Body of pancreas (tissue), 4 donors: ENCODE data around the gene ATP5MC2. TPM values are rescaled to one million over a fixed set of nuclear protein-coding genes. Genes with fewer than 3 reads are reported as not detected.
"Not testable (repeated sequence)": the region's sequence is repeated elsewhere in the genome, so short reads cannot be mapped to it uniquely, and the experiment has no call there.

Experiments used
- ATAC-seq: fragments of 150-250 bp; one replicate; pipeline ENCODE4 v1.9.1; 2016
- DNase-seq, 4 donors: peaks; one replicate each; pipeline ENCODE4 v3.0.0-alpha.2; 2019
- H3K27ac ChIP-seq, 4 donors: fragments of 200-600 bp; sonication (generic); 1 replicate in 3 of 4; 2 replicates in 1 of 4; pipeline versions ENCODE4 v1.5.1 to v1.6.1; 2016 to 2019; ENCODE audit warnings: mild to moderate bottlenecking in 1 of 4, mixed read lengths in 1 of 4, moderate library complexity in 1 of 4
- H3K27me3 ChIP-seq, 2 donors: fragments of 200-600 bp; sonication (generic); one replicate each; pipeline ENCODE4 v1.6.0; 2016; ENCODE audit warnings: mild to moderate bottlenecking in 1 of 2
- H3K36me3 ChIP-seq, 2 donors: fragments of 200-600 bp; sonication (generic); replicated peaks in 1 of 2; 2 replicates each; pipeline ENCODE4 v1.5.1; 2016; ENCODE audit warnings: low read depth in 2 of 2; ENCODE audit not compliant: insufficient read depth in 1 of 2
- H3K4me1 ChIP-seq: fragments of 200-600 bp; sonication (generic); one replicate; pipeline ENCODE4 v1.6.0; 2016
- H3K4me3 ChIP-seq, 2 donors: fragments of 200-600 bp; sonication (generic); 1 replicate in 1 of 2; 2 replicates in 1 of 2; pipeline ENCODE4 v1.5.1; 2016 to 2019
- H3K9me3 ChIP-seq, 3 donors: fragments of 200-600 bp; sonication (generic); 1 replicate in 2 of 3; 2 replicates in 1 of 3; pipeline ENCODE4 v1.5.1; 2016
- POLR2A ChIP-seq, 3 donors: fragments of 450-650 bp; IDR thresholded peaks; one replicate each; pipeline ENCODE4 v1.6.1; 2016; ENCODE audit warnings: antibody characterized with exemption in 3 of 3, mild to moderate bottlenecking in 2 of 3
- WGBS, 2 donors: methylation state at CpG; one replicate each; pipeline ENCODE4 v1.1.5; 2017; 5-methylcytosine and 5-hydroxymethylcytosine counted together
- intact Hi-C: fragments of 100-400 bp; cut with DNase I; formaldehyde crosslinking; loops from one replicate; pipeline ENCODE4 v1.15.1; 2023
- total RNA-seq, 2 donors: library from RNA; depleted of rRNA; stranded (reverse); fragments of >200 nt; gene quantifications; one replicate each; pipeline ENCODE4 v1.1.0, GENCODE V29; 2016
- TF ChIP-seq, protein P1 (sequence below), 7 experiments: fragments of 450-650 bp in 4 of 7; fragments of 200-600 bp in 3 of 7; sonication (generic) in 3 of 7; IDR thresholded peaks; one replicate each; pipeline ENCODE4 v1.5.1; 2016 to 2019; ENCODE audit warnings: antibody characterized with exemption in 7 of 7

ATP5MC2 gene
- 100 to 1,000 TPM in 1 of 2 donors, 10 to 100 TPM in 1; 94.3 to 143 TPM for total RNA-seq

DNA sequence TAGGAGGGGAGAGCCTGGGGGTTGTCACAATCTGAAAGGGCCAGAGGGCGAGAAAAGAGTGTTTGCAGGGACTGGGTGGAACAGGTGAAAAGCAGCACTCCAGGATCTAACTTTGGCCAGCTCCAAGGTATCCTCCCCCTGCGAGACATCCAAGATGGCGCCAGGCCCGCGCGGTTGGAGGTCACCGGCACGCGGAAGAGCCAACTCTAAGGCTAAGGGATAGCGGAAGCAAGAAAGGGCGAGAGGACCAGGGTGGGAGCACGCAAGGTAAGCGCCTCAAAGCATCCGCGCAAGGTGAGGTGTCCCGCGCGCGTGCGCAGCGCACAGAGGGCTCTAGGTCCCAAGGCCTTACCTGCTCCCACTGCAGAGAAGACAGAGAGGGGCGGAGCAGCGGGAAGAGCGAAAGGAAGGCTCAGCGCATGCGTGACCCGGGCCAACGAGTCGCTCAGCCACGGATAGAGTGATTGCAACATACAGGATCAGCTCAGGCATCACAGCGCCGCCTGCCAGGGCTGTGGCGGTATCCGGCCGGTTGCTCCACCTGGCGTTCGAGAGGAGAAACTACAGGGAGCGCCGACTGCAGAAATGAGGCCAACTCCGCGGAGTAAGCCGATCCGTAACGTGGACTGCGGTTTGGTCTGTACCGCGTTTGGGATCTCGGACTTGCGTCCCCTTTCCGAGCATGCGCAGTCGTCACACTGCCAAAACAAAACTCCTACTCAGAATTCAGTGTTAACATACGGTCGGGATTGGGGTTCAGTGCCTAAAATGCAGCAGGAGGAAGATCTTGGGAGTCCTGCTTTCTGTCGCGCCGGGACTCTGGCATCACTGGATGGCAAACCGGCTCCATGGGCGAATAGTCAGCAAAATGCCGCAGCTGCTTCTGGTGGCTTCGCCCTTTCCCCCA lies at the start of gene ATP5MC2:
Gene ATP5MC2, minus strand, starts transcription at position 383 of the 907 bp plus-strand sequence. CDS start 3,469 bp downstream, outside the sequence.
- ATAC-seq = peak; percentile 96

DNA sequence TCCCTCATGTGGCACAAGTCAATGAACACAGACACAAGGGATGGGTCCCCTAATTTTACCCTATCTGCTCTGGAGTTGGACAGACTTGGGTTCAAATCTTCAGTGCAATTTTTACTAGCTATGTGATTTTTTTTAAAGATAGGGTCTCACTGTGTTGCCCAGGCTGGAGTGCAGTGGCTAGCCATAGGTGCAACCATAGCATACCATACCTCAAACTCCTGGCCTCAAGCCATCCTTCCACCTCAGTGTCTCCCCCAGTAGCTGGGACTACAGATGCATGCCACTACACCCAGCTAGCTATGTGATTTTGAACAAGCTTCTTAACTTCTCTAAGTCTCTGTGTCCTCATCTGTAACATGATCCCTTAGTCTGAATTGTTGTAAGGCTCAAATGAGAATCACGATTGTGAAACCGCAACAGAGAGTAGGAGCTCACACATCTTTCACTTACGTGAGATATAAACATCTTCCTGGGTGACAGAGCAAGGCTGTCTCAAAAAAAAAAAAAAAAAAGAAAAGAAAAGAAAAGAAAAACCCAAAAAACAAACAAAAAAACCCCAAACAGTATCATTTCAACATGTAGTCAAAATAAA lies 46.7 kb upstream of the ATP5MC2 start:
- Histone ChIP-seq H3K4me1 (peaks cover 12% of the 10 kb centered on the region), H3K27ac (no peak overlapping the region), H3K27me3 (no peaks in the 10 kb centered on the region), H3K36me3 (peaks cover 11 to 27% of the 10 kb centered on the region in 2 donors), H3K9me3 (no peaks in the 10 kb centered on the region), H3K4me3 (no peak overlapping the region)
- DNase-seq (no peak), ATAC-seq (no peak)
- WGBS, 2 donors = 88% methylated on average over 3 of the region's 3 CpGs
- intact Hi-C loops = no loop called here
- TF ChIP-seq, protein P1, sequence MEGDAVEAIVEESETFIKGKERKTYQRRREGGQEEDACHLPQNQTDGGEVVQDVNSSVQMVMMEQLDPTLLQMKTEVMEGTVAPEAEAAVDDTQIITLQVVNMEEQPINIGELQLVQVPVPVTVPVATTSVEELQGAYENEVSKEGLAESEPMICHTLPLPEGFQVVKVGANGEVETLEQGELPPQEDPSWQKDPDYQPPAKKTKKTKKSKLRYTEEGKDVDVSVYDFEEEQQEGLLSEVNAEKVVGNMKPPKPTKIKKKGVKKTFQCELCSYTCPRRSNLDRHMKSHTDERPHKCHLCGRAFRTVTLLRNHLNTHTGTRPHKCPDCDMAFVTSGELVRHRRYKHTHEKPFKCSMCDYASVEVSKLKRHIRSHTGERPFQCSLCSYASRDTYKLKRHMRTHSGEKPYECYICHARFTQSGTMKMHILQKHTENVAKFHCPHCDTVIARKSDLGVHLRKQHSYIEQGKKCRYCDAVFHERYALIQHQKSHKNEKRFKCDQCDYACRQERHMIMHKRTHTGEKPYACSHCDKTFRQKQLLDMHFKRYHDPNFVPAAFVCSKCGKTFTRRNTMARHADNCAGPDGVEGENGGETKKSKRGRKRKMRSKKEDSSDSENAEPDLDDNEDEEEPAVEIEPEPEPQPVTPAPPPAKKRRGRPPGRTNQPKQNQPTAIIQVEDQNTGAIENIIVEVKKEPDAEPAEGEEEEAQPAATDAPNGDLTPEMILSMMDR (IDR thresholded peaks at IDR 0.05) = no peak
- no peak for TF ChIP-seq POLR2A (IDR thresholded peaks at IDR 0.05)

More for the DNA sequence above, at the start of gene ATP5MC2:
- H3K36me3 ChIP-seq = peaks cover 0 to 11% of the 10 kb centered on the region in 2 donors
- H3K4me1 ChIP-seq = peaks cover 30% of the 10 kb centered on the region
- peak within 1 kb of the TSS; percentile 33 to 74 for H3K4me3 ChIP-seq
- TF ChIP-seq POLR2A (IDR thresholded peaks at IDR 0.05) = peak in 2 of 3 donors; percentile 75 to 80
- TF ChIP-seq, protein P1 (IDR thresholded peaks at IDR 0.05) = peak; percentile 93 to 100 (median 100)
- peak; percentile 97 to 99 (median 98) for DNase-seq
- H3K9me3 ChIP-seq = no peaks in the 10 kb centered on the region
- WGBS, 2 donors = 1% methylated on average over 12 to 61 of the region's 61 CpGs
- H3K27me3 ChIP-seq = no peaks in the 10 kb centered on the region
- intact Hi-C loops = loop anchor here (10.0 kb wide), 2 partner anchors 51 to 131 kb away; partner anchors contain the start of gene ATF7
- H3K27ac ChIP-seq = peak within 1 kb of the TSS; percentile 81 to 91 (median 88)

DNA sequence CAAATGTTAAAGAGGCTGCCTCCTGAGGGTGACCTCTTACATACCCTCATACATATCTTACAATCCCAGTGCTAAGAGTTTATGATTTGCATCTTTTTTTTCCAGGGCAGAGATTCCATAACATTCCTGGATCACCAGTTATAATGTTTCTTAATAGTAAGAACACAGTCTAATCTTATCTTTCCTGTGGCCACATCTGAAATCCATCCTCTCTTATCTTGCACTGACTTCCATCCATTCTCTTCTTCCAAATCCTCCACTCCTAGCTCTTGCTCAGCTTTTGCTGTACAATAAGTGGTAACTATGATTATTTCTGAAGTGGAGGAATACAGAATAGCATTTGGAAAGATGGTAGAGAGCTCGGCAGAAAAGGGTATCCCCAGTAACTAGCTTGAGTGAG lies 45.1 kb upstream of the ATP5MC2 start:
- WGBS, 2 donors = 91 to 100% methylated on average over 1 of the region's 1 CpG
- H3K4me1 ChIP-seq = peaks cover 7% of the 10 kb centered on the region
- no peak overlapping the region for H3K4me3 ChIP-seq
- H3K36me3 ChIP-seq = peaks cover 11 to 34% of the 10 kb centered on the region in 2 donors
- no peaks in the 10 kb centered on the region for H3K27me3 ChIP-seq
- no peak for DNase-seq
- TF ChIP-seq POLR2A (IDR thresholded peaks at IDR 0.05) = no peak
- TF ChIP-seq, protein P1 (IDR thresholded peaks at IDR 0.05) = no peak
- no peaks in the 10 kb centered on the region for H3K9me3 ChIP-seq
- intact Hi-C loops = no loop called here
- ATAC-seq = no peak
- H3K27ac ChIP-seq = no peak overlapping the region

DNA sequence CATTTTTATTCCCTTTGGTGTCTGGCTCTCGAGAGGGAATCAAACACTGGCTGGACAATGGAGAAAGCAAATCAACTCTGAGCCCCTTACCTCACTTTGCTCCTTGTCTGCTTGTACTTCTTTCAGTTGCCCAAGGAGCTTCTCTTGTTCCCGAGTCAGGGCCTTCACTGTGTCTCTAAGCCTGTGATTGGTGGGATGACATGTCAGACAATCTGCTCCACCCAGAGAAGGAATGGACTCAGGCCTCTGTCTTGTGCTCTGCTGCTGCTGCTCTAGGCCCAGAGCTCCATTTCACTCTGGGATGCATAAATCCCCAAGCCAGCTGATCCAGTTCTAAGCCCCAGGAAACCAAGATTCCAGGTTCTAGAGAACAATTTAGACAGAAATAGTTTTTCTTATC lies 43.8 kb upstream of the ATP5MC2 start:
- intact Hi-C loops = no loop called here
- Histone ChIP-seq H3K36me3 (peaks cover 9 to 47% of the 10 kb centered on the region in 2 donors), H3K9me3 (no peaks in the 10 kb centered on the region), H3K4me3 (no peak overlapping the region), H3K27me3 (no peaks in the 10 kb centered on the region), H3K4me1 (no peaks in the 10 kb centered on the region), H3K27ac (no peak overlapping the region)
- ATAC-seq = no peak
- DNase-seq = no peak
- no peak for TF ChIP-seq POLR2A (IDR thresholded peaks at IDR 0.05)
- TF ChIP-seq, protein P1 (IDR thresholded peaks at IDR 0.05) = no peak
- WGBS, 2 donors = 83 to 84% methylated on average over 2 of the region's 2 CpGs

DNA sequence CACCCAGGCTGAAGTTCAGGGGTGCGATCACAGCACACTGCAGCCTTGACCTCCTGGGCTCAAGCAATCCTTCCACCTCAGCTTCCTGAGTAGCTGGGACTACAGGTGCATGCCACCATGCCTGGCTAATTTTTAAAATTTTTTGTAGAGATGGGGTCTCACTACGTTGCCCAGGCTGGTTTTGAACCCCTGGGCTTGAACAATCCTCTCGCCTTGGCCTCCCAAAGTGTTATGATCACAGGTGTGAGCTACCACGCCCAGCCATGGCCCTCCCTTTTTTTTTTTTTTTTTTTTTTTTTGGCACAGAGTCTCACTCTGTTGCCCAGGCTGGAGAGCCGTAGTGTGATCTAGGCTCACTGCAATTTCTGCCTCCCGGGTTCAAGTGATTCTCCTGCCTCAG lies 42.7 kb upstream of the ATP5MC2 start:
- ATAC-seq, DNase-seq, H3K4me3 ChIP-seq, H3K27ac ChIP-seq, H3K4me1 ChIP-seq, H3K9me3 ChIP-seq, intact Hi-C loops, H3K27me3 ChIP-seq: not testable (repeated sequence)
- peaks cover 10 to 50% of the 10 kb centered on the region in 2 donors for H3K36me3 ChIP-seq
- 85 to 92% methylated on average over 6 of the region's 6 CpGs for WGBS, 2 donors
